NCI-H1930 (cell line): ENCODE measurements around the gene C4orf50.
"Not testable (repeated sequence)": the region's sequence is repeated elsewhere in the genome, so short reads cannot be mapped to it uniquely, and the experiment has no call there.

Experiments used
- DNase-seq, 2 experiments: peaks; one replicate each; lab custom pipeline; 2025; lab: John Stamatoyannopoulos, UW

C4orf50 gene

DNA sequence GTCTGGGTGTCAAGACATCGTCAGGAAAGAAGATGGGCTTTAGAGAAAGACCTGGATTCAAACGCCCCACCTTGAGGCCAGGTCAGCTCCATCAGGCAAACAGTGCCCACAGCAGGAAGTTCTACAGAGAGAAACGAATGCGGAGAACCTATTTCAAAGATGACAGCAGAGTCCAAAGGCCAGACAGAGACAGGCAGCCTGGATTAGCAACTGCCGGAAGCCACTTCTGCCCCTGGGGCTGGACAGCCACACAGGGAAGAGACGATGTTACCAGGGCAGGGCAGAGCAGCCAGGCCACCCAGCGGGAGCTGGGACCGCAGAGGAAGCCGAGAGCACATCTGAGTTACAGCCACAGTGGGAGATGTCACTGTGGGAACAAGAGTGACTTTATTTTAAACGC, 1.2 kb downstream of the C4orf50 start:
- DNase-seq, result no peak

- no peak for DNase-seq
Measured at GRCh38 chr4:6013564-6013963, 4.7 kb downstream of the C4orf50 start.

- DNase-seq, result no peak
Measured at GRCh38 chr4:6012200-6012599, 6.0 kb downstream of the C4orf50 start.

GRCh38 chr4:6011686-6012085, 6.5 kb downstream of the C4orf50 start:
- no peak for DNase-seq

DNA sequence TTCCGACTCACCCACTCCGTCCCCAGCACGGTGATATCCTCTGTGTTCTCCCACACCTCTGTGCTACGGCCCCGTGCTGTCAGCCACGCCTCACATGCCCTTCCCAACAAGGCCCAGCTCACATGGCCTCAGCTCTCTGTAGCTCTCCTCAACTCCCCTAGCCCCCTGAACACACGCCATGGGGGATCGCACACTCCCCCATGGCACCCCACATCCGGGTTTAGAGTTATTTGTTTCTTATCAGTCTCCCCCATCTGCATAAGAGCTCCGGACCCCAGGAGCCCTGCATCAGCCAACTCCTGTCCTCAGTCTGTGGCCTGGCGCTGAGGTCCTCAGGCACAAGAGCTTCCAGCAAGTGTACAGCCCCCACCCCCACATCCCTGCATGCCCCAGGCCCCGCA, 7.0 kb downstream of the C4orf50 start:
- DNase-seq, result no peak

DNA sequence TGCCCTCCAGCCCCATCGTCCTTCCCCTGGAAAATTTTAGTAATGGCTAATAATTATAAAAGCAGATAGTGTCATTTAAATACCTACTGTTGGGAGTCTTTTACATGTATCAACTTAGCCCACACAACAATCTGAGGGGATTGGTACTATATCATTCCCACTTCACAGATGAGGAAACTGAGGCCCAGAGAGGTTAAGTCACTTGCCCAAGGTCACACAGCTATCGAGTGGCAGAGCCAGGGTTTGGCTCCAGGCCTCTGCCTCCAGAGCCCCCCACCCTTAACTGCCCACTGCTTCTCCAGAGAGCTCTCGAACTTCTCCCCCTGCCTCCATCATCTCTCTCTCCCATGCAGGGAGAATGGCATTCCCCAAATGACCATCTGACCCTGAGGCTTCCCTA, 7.4 kb downstream of the C4orf50 start:
- DNase-seq, result no peak

DNA sequence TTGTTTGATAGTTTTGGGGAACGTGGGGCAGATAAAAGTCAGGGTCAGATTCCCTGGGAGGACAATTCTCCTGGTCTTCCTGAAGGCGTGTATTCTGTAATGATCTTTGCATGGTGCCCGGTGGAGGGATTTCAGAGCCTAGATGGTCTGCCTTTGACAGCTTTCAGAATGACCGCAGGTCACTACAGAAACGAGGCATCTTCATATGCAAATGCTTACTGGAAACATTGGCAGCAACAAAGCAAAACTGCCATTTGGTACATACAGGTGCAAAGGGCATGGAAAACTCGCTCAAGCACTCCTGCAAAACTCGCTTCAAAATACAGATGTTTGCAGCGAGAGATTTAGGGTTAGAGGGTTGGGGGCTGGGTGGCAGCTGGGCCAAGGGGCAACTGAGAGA, 8.8 kb downstream of the C4orf50 start:
- no peak for DNase-seq

DNA sequence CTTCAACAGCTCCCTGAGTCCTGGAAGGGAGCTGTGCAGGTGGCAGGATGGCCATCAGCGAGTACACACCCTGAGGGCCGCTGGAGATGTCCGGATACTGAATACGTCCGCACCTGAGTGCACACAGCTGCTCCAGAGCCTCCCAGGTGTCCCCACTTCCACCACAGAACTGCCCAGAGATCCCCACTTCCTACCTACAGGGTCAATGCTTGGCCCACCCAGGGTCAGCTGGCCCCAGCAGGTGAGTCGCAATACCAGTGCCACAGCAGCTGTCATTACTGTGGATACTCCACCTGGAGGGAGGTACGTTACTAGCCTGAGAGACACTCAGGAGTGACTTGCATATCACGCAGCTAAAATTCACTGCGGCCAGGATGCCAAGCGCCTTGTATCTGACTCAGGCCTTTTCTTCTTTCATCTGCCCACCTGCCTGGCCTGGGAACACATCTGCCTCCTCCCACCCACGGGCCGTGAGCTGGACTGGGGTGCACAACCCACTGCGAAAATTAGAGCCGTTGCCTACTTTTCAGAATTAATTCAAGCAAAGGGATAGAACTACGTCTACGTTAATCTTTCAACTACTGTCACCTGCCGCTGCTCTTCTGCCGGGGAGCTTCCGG, 9.4 kb downstream of the C4orf50 start:
- no peak for DNase-seq

GRCh38 chr4:6008092-6008551, 10.1 kb downstream of the C4orf50 start:
- DNase-seq, result no peak

- no peak for DNase-seq
Measured at GRCh38 chr4:6005175-6005574, 13.1 kb downstream of the C4orf50 start.

- DNase-seq, result not testable (repeated sequence)
Measured at GRCh38 chr4:6003485-6003884, 14.7 kb downstream of the C4orf50 start.

GRCh38 chr4:6002926-6003325, 15.3 kb downstream of the C4orf50 start:
- DNase-seq, result no peak

- no peak for DNase-seq
Measured at GRCh38 chr4:6002492-6002833, 15.8 kb downstream of the C4orf50 start.

DNA sequence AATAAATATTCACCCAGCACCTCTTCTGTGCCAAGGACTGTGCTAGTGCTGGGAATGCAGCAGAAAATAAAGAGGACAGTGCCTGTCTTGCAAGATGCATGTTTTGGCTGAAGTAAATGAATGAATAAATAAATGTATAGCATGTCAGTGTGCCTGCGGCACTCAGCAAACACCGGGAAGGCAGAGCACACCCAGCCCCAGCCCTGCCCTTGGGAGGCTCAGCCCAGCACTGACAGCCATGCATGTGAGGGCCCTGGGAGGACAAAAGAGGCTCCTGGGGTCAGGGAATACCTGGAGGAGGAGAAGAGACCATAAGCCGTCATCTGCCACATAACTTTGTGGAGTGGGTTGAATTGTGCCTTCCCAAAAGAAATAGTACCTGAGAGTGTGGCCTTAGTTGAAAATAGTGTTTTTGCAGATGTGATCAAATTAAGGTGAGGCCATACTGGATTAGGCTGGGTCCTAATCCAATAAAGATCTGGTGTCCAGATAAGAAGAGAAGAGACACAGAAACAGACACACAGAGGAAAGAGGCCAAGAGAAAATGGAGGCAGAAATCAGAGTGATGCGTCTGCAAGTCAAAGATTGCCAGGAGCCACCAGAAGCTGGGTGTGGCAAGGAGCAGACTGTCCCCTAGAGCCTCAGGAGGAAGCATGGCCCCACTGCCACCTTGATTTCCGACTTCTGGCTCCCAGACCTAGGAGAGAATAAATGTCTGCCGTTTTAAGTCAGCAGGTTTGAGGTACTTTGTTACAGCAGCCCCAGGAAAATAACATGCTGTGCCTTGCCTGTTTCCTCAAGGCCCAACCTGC, 16.3 kb downstream of the C4orf50 start:
- DNase-seq, result no peak

DNA sequence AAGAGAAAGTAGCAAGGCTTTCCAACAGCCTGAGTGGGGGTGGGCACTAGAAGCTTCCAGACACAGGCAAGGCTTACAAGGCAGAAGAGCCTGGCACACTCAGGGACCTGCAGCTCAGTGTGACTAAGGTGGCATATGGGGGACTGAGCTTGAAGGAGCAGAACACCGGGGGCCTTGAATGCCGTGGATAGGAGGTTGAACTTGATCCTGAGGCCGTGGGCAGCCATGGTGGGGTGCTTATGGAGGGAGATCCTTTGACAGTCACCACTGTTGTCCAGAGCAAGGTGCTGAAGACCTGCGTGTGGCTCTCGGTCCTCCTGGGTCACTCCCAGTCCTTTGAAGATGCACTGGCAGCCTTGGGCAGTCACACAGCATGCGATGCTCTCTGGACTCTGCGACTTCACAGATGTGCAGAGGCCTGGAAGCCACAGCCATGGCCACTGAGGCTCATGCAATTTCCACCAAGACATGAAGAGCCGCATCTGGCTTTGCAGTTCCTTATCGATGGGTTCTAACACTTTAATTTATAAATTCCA, 18.3 kb downstream of the C4orf50 start:
- no peak for DNase-seq

GRCh38 chr4:5999356-5999755, 18.9 kb downstream of the C4orf50 start:
- no peak for DNase-seq

DNA sequence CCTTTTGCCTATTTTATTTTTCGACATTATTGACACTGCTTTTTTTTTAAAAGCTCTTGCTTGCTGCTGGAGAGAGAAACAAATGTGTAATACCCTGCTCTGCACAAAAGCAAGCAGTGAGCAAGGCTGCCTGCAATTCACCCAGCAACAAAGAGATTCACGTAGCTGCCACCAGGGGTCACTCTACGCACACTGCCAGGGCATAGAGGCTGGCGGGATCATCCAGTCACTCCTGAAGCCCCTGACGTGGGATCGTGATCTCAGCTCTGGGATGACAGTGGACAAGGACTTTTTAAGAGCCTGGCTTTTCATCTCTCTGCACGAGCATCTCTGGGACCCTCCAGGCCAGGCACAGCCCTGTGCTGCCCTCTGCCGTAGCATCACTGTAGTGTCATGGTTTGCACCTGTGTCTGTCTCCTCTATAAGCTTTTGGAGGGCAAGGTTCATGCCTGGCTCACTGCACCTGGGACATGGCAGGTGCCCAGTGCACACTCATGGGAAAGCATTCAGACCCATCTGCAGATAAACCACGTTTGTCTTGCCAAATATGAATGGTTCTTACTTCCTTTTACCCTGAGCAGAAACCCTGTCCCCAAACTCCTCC, 19.8 kb downstream of the C4orf50 start:
- peak; percentile 10 to 58 for DNase-seq

- DNase-seq, result no peak
Measured at GRCh38 chr4:5996641-5997040, 21.6 kb downstream of the C4orf50 start.

- no peak for DNase-seq
Measured at GRCh38 chr4:5995901-5996623, 22.2 kb downstream of the C4orf50 start.

DNA sequence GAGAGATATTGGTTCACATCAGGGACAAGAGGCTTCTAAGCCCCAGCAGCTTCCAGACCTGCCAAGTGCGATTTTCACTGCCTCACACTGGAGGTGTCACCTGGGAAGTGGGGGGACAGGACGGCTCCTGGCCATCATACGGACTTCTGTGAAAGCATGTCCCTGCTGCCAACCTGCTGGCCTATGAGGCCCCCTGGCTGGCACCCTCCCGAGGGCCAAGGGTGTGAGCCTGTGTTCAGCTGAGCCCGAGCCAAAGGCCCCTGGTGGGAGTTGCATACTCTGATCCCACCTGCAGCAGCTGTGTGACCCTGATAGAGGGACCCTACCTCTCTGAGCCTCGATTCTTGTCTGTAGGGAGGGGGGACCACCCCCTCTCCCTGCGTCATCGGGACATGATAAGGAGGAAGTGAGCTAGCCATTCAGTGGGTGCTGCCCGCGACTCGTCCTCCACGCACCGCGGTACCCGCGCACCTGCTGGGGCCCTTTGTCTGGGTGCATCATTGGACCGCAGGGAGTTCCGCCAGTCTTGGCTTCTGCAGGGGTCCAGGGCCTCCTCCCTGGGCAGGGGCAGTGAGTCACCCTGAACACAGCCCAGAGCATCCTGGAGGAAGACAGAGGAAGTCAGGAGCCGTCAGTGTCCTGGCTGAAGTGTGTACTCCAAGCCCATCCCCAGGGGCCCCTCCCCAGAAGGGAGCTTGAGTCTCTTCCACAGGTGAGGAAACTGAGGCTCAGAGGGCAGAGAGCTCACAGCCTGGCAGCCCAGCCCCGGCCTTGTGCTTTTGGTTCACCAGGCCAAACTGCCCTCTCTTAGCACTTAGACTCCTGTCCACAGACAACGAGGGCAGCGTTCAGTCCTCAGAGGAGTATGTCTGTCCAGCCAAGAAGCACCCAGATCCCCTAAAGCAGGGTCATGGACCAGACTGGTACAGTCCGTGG, 24.1 kb downstream of the C4orf50 start:
- DNase-seq, result no peak

DNA sequence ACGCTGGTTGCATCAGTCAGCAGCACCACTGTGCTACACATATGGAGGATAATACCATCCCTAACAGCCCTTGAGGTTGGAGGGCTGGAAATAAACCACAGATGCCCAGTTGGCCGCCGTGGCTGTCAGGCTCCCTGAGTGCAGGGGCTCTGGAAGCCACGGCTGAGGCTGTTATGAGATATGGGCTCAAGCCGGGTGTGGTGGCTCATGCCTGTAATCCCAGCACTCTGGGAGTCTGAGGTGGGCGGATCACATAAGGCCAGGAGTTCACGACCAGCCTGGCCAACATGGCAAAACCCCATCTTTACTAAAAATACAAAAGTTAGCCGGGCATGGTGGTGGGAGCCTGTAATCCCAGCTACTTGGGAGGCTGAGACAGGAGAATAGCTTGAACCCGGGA, 24.9 kb downstream of the C4orf50 start:
- DNase-seq, result not testable (repeated sequence)
